ENCODE data around the gene RLIM. TPM values are rescaled to one million over a fixed set of nuclear protein-coding genes. Genes with fewer than 3 reads are reported as not detected.
"Not testable (repeated sequence)": the region's sequence is repeated elsewhere in the genome, so short reads cannot be mapped to it uniquely, and the experiment has no call there.

The RLIM gene, protein sequence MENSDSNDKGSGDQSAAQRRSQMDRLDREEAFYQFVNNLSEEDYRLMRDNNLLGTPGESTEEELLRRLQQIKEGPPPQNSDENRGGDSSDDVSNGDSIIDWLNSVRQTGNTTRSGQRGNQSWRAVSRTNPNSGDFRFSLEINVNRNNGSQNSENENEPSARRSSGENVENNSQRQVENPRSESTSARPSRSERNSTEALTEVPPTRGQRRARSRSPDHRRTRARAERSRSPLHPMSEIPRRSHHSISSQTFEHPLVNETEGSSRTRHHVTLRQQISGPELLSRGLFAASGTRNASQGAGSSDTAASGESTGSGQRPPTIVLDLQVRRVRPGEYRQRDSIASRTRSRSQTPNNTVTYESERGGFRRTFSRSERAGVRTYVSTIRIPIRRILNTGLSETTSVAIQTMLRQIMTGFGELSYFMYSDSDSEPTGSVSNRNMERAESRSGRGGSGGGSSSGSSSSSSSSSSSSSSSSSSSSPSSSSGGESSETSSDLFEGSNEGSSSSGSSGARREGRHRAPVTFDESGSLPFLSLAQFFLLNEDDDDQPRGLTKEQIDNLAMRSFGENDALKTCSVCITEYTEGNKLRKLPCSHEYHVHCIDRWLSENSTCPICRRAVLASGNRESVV
- polyA plus RNA-seq (16.7 to 23.8 TPM (median 17.5 TPM) in 3 replicates), polyA minus RNA-seq (8.9 to 64.7 TPM (median 32.1 TPM) in 3 replicates)
- polyA plus RNA-seq (2011; ENCODE audit: low read depth), result 15.8 TPM
- 9.5 and 18.5 TPM in 2 replicates for polyA plus RNA-seq (2011; cell fraction: cytosol; rRNA removed)
- 20.8 and 27.3 TPM in 2 replicates for polyA plus RNA-seq (2011; cell fraction: nucleus; rRNA removed)
- polyA plus RNA-seq (2012; ENCODE audit: low replicate concordance), result 11.7 and 16.6 TPM in 2 replicates
- polyA minus RNA-seq (2011; cell fraction: cytosol; rRNA and poly(A)+ RNA removed), result 32.2 TPM
- polyA minus RNA-seq (2011; cell fraction: nucleus; rRNA and poly(A)+ RNA removed), result 30.2 and 69.2 TPM in 2 replicates

DNA sequence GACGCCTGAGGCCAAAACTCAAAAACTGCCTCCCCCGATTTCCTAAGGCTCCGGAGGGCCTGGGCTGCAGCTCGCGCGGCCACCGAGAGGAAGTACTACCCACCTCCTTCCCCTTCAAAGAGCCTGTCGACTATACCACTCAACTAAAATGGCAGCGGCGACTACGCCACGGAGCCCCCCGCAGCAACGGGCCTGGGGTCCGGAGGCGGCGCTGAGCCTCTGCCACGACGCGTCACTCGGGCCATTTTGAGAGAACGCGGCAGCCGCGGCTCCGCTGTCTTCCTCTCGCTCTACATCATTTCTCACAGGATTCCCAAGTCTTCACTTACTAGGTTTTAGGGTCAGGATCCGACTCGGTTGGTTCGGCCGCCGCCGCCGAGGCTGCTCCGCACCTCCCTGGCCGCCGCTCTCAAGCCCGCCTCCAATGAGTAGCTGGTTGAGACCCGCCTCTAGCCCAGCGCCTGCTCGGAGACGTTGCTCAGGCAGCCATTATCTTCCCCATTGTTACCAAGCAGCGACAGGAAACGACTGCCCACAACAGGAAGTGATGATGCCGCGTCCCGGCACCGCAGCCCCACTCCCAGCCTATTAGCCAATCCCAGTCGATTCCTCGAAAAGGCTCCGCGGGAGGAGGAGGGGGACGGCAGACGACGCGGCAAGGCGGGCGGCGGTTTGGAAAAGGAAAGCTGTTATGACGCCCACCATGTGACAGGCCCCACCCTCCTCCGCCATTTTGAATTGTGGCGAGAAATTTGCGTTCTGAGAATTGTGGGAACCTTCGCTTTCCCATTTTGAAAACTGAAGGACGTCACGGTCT, at the start of gene RLIM:
Gene RLIM (minus strand): TSS at position 532 of the 817 bp plus-strand sequence. CDS start 18,647 bp downstream, outside the sequence.
- peak within 1 kb of the TSS; percentile 95 for H3K9ac ChIP-seq (ENCODE audit: control insufficient read depth, extremely low read depth, insufficient read depth, low read length)
- peak within 1 kb of the TSS; percentile 84 for H2AFZ ChIP-seq (ENCODE audit: control insufficient read depth, low read length)
- H4K20me1 ChIP-seq (ENCODE audit: control insufficient read depth, extremely low read depth, insufficient read depth, low read length), result no peaks in the 10 kb centered on the region
- H3K79me2 ChIP-seq (ENCODE audit: control insufficient read depth, insufficient read depth, low read length), result peaks cover 46% of the 10 kb centered on the region
- H3K27me3 ChIP-seq (ENCODE audit: control insufficient read depth, extremely low read depth, insufficient read depth, low read length), result no peaks in the 10 kb centered on the region
- no peaks in the 10 kb centered on the region for H3K4me1 ChIP-seq (ENCODE audit: control insufficient read depth, extremely low read depth, insufficient read depth, low read length)
- H3K9me3 ChIP-seq (ENCODE audit: control insufficient read depth, low read depth, low read length), result no peaks in the 10 kb centered on the region
- DNase-seq (ENCODE audit: low read depth, low spot score) (peak; percentile 36), FAIRE-seq (no peak)
- peak within 1 kb of the TSS; percentile 85 for H3K27ac ChIP-seq (ENCODE audit: control insufficient read depth, insufficient read depth, low read length)
- dilution Hi-C loops (cut with MboI; ENCODE audit: extremely low pct_ligation_motif_present, low sequenced_read_pairs), result no loop called here
- no peaks in the 10 kb centered on the region for H3K9me1 ChIP-seq (ENCODE audit: control insufficient read depth, extremely low read depth, insufficient read depth, low read length)
- H3K4me2 ChIP-seq (ENCODE audit: control insufficient read depth, extremely low read depth, insufficient read depth, low read depth, low read length), result peak within 1 kb of the TSS; percentile 74
- H3K4me3 ChIP-seq (ENCODE audit: control insufficient read depth in 2 of 3, extremely low read depth in 1 of 3, insufficient read depth in 2 of 3, low read depth in 1 of 3, low read length in 3 of 3), result peak within 1 kb of the TSS; percentile 65 to 77 (median 70)
- no peaks in the 10 kb centered on the region for H3K36me3 ChIP-seq (ENCODE audit: control insufficient read depth in 2 of 2, extremely low read depth in 1 of 2, insufficient read depth in 2 of 2, low read length in 2 of 2)
- TF ChIP-seq, protein P1, sequence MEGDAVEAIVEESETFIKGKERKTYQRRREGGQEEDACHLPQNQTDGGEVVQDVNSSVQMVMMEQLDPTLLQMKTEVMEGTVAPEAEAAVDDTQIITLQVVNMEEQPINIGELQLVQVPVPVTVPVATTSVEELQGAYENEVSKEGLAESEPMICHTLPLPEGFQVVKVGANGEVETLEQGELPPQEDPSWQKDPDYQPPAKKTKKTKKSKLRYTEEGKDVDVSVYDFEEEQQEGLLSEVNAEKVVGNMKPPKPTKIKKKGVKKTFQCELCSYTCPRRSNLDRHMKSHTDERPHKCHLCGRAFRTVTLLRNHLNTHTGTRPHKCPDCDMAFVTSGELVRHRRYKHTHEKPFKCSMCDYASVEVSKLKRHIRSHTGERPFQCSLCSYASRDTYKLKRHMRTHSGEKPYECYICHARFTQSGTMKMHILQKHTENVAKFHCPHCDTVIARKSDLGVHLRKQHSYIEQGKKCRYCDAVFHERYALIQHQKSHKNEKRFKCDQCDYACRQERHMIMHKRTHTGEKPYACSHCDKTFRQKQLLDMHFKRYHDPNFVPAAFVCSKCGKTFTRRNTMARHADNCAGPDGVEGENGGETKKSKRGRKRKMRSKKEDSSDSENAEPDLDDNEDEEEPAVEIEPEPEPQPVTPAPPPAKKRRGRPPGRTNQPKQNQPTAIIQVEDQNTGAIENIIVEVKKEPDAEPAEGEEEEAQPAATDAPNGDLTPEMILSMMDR (optimal IDR thresholded peaks at IDR 0.05 in 1 of 3, IDR thresholded peaks at IDR 0.05 in 1 of 3, conservative IDR thresholded peaks at IDR 0.05 in 1 of 3; ENCODE audit: extremely low read depth in 1 of 3, insufficient read depth in 2 of 3, low read length in 3 of 3), result no peak
- TF ChIP-seq EZH2 (IDR thresholded peaks at IDR 0.05; ENCODE audit: low read length), result no peak

DNA sequence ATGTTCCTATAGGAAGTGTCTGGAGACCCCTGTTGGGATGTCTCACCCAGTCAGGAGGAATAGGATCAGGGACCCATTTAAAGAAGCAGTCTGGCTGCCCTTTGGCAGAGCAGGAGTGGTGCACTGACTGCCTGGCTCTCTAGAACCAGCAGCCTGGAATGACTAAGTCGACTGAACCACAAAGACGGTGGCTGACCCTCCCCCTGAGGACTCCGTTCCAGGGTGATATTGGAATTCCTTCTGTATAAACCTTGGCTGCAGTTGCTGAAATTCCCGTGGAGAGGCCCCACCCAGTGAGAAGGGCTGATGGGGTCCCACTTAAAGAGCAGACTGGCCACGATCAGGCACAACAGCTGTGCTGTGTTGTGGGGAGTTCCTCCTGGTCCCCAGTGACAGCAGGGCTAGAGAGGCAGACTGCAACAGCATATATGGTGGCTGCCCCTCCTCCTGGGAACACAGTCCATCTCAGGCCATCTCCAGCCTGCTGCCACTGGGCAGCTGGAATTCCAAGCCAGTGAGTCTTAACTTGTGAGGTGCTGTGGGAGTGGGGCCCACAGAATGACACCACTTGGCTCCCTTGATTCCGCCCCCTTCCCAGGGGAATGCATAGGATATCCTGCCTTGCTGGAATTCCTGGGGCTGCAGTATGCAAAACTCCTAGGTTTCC, 41.8 kb upstream of the RLIM start:
- no peak overlapping the region for H3K4me3 ChIP-seq (ENCODE audit: control insufficient read depth in 2 of 3, extremely low read depth in 1 of 3, insufficient read depth in 2 of 3, low read depth in 1 of 3, low read length in 3 of 3)
- no peaks in the 10 kb centered on the region for H3K9me3 ChIP-seq (ENCODE audit: control insufficient read depth, low read depth, low read length)
- H3K9ac ChIP-seq (ENCODE audit: control insufficient read depth, extremely low read depth, insufficient read depth, low read length), result no peak overlapping the region
- no peak overlapping the region for H2AFZ ChIP-seq (ENCODE audit: control insufficient read depth, low read length)
- no peak for TF ChIP-seq EZH2 (IDR thresholded peaks at IDR 0.05; ENCODE audit: low read length)
- TF ChIP-seq, protein P1 (optimal IDR thresholded peaks at IDR 0.05 in 1 of 3, IDR thresholded peaks at IDR 0.05 in 1 of 3, conservative IDR thresholded peaks at IDR 0.05 in 1 of 3; ENCODE audit: extremely low read depth in 1 of 3, insufficient read depth in 2 of 3, low read length in 3 of 3), result no peak
- no peak for DNase-seq (ENCODE audit: low read depth, low spot score)
- no peaks in the 10 kb centered on the region for H4K20me1 ChIP-seq (ENCODE audit: control insufficient read depth, extremely low read depth, insufficient read depth, low read length)
- no peaks in the 10 kb centered on the region for H3K36me3 ChIP-seq (ENCODE audit: control insufficient read depth in 2 of 2, extremely low read depth in 1 of 2, insufficient read depth in 2 of 2, low read length in 2 of 2)
- H3K4me1 ChIP-seq (ENCODE audit: control insufficient read depth, extremely low read depth, insufficient read depth, low read length), result no peaks in the 10 kb centered on the region
- H3K27ac ChIP-seq (ENCODE audit: control insufficient read depth, insufficient read depth, low read length), result no peak overlapping the region
- dilution Hi-C loops (cut with MboI; ENCODE audit: extremely low pct_ligation_motif_present, low sequenced_read_pairs), result no loop called here
- no peaks in the 10 kb centered on the region for H3K27me3 ChIP-seq (ENCODE audit: control insufficient read depth, extremely low read depth, insufficient read depth, low read length)
- H3K9me1 ChIP-seq (ENCODE audit: control insufficient read depth, extremely low read depth, insufficient read depth, low read length), result no peaks in the 10 kb centered on the region
- no peak for FAIRE-seq
- H3K79me2 ChIP-seq (ENCODE audit: control insufficient read depth, insufficient read depth, low read length), result no peaks in the 10 kb centered on the region
- H3K4me2 ChIP-seq (ENCODE audit: control insufficient read depth, extremely low read depth, insufficient read depth, low read depth, low read length), result no peak overlapping the region

DNA sequence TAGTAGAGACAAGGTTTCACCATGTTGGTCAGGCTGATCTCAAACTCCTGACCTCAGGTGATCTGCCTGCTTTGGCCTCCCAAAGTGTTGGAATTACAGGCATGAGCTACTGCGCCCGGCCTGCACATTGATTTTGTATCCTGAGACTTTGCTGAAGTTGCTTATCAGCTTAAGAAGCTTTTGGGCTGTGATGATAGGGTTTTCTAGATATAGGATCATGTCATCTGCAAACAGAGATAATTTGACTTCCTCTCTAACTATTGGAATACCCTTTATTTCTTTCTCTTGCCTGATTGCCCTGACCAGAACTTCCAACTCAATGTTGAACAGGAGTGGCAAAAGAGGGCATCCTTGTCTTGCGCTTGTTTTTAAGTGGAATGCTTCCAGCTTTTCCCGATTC, 40.5 kb upstream of the RLIM start:
- H3K4me1 ChIP-seq (ENCODE audit: control insufficient read depth, extremely low read depth, insufficient read depth, low read length); H4K20me1 ChIP-seq (ENCODE audit: control insufficient read depth, extremely low read depth, insufficient read depth, low read length); DNase-seq (ENCODE audit: low read depth, low spot score); H3K9me1 ChIP-seq (ENCODE audit: control insufficient read depth, extremely low read depth, insufficient read depth, low read length); H3K4me2 ChIP-seq (ENCODE audit: control insufficient read depth, extremely low read depth, insufficient read depth, low read depth, low read length); H3K4me3 ChIP-seq (ENCODE audit: control insufficient read depth in 2 of 3, extremely low read depth in 1 of 3, insufficient read depth in 2 of 3, low read depth in 1 of 3, low read length in 3 of 3); H3K79me2 ChIP-seq (ENCODE audit: control insufficient read depth, insufficient read depth, low read length); H3K27me3 ChIP-seq (ENCODE audit: control insufficient read depth, extremely low read depth, insufficient read depth, low read length); H3K27ac ChIP-seq (ENCODE audit: control insufficient read depth, insufficient read depth, low read length); dilution Hi-C loops (cut with MboI; ENCODE audit: extremely low pct_ligation_motif_present, low sequenced_read_pairs); H2AFZ ChIP-seq (ENCODE audit: control insufficient read depth, low read length); H3K36me3 ChIP-seq (ENCODE audit: control insufficient read depth in 2 of 2, extremely low read depth in 1 of 2, insufficient read depth in 2 of 2, low read length in 2 of 2); FAIRE-seq; H3K9me3 ChIP-seq (ENCODE audit: control insufficient read depth, low read depth, low read length); H3K9ac ChIP-seq (ENCODE audit: control insufficient read depth, extremely low read depth, insufficient read depth, low read length): not testable (repeated sequence)

All from keratinocyte (primary cell).